ENCODE results near the gene FCRL5.

- TF ChIP-seq, protein P1, sequence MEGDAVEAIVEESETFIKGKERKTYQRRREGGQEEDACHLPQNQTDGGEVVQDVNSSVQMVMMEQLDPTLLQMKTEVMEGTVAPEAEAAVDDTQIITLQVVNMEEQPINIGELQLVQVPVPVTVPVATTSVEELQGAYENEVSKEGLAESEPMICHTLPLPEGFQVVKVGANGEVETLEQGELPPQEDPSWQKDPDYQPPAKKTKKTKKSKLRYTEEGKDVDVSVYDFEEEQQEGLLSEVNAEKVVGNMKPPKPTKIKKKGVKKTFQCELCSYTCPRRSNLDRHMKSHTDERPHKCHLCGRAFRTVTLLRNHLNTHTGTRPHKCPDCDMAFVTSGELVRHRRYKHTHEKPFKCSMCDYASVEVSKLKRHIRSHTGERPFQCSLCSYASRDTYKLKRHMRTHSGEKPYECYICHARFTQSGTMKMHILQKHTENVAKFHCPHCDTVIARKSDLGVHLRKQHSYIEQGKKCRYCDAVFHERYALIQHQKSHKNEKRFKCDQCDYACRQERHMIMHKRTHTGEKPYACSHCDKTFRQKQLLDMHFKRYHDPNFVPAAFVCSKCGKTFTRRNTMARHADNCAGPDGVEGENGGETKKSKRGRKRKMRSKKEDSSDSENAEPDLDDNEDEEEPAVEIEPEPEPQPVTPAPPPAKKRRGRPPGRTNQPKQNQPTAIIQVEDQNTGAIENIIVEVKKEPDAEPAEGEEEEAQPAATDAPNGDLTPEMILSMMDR (conservative IDR thresholded peaks at IDR 0.05), result no peak
- no peak for TF ChIP-seq EZH2 (IDR thresholded peaks at IDR 0.05; ENCODE audit: low read depth)
Measured at GRCh38 chr1:157466011-157466410, 86.3 kb downstream of the FCRL5 start.
